GM18858 (cell line): ENCODE data around the gene PARPBP.
"Not testable (repeated sequence)": the region's sequence is repeated elsewhere in the genome, so short reads cannot be mapped to it uniquely, and the experiment has no call there.

Experiments
- ATAC-seq: cut with Tn5 transposase; IDR thresholded peaks from one replicate; pipeline ENCODE4 v1.9.1; 2021; ENCODE audit not compliant: unreplicated experiment

PARPBP gene

DNA sequence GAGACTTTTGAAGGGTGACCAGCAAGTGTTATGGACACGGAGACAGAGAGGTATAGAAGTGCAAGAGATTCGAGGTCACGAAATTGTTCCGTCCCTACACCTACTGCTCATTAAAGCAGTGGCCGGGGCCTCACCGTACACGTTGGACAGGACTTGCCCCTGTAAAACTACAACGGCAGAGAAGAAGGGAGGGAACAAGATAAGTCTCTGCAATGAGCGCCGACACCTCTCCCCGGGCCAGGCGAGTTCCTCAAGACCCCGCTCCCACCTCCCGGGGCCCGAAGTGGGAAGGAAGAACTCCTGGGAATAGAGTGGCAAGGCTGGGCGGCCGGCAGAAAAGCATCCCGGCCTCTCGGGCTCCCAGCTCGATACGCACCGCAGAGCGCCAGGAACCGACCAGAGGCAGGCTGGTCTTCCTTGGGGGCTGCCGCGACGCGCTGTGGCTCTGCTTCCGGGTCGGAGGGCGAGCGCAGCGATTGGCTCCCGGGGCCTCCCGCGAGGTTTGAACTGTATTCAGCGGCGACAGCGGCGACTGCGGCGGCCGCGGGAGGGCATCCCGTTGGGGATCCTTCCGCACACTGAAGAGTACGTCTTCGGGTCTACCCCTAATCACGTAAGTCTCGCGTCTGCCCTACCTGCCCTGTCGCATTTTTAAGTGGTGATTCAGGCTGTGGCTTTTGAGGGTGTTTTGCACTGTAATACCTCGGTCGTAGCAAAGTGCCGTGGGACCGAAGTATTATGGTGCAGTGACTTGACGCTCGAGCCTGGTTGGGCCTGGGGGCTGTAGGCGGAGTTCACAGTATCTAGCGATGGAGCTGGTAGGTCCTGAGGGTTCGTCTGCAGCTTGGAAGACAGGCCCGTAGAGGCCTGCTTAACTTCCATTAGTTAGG lies at the start of gene PARPBP, which contains the start of gene NUP37:
PARPBP (plus strand) TSS at position 510 of the 890 bp plus-strand sequence. CDS start 3,706 bp downstream, outside the sequence.
NUP37 (minus strand) TSS at position 441 of the 890 bp plus-strand sequence. CDS start 1,596 bp downstream, outside the sequence.
- ATAC-seq = peak; percentile 90

GRCh38 chr12:102072092-102072491 lies 47.9 kb upstream of the PARPBP start:
- ATAC-seq = not testable (repeated sequence)

GRCh38 chr12:102080842-102081241 lies 39.1 kb upstream of the PARPBP start:
- ATAC-seq = no peak

DNA sequence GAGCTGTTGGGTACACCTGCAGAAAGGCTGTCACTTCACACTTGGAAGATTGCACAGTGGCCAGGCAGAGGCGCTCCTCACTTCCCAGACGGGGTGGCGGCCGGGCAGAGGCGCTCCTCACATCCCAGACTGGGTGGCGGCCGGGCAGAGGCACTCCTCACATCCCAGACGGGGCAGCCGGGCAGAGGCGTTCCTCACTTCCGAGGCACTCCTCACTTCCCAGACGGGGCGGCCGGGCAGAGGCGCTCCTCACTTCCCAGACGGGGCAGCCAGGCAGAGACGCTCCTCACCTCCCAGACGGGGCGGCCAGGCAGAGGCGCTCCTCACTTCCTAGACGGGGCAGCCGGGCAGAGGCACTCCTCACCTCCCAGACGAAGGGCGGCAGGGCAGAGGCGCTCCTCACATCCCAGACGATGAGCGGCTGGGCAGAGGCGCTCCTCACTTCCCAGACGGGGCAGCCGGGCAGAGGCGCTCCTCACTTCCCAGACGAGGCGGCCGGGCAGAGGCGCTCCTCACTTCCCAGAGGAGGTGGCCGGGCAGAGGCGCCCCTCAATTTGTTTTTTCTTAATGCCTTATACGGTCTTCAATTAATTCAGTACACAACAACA lies 30.7 kb upstream of the PARPBP start:
- ATAC-seq = not testable (repeated sequence)

- no peak for ATAC-seq
Observed at GRCh38 chr12:102093319-102093718, 26.7 kb upstream of the PARPBP start.

DNA sequence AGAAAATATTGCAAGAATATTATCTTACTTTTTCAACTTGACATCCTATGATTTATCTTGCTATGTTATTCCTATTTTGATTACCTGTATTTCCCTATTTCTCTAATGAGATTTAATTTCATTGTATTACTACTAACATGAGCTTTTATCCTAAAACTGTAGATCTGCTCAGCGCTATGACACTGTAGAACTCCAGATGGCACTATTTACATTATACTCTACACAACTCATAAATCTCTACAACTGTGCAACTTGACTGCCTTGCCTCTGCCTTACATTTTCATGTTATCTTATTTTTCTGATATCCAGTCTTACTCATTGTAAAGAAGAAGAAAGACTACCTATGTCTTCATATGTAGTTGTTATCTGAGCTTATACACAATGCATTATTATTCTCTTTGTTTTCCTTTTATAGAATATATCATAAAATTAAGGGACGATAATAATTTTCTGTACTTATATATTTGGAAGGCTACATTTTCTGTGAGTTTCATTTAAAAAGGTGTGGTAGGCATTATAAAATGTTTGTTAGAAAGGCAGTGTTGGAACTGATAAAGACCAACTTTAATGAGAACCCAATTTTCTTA lies 24.2 kb upstream of the PARPBP start:
- ATAC-seq = peak; percentile 60

DNA sequence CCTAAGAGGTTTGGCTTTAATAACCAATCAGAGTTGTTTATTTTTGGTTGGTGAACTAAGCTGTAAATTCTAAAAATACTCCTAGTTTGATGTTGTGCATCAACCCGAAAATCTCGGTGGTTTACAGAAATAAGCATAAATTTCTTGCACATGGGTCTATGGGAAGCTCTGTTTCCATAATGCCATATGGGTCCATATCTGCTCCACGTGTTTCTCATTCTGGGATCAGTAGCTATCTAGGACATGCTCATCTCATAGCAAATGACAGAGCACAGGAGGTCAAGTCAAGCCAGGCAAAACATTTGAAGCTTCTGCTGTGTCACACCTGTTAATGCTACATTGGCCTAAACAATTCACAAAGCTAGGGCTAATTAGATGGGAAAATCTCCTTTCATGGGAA lies 23.1 kb upstream of the PARPBP start:
- no peak for ATAC-seq

DNA sequence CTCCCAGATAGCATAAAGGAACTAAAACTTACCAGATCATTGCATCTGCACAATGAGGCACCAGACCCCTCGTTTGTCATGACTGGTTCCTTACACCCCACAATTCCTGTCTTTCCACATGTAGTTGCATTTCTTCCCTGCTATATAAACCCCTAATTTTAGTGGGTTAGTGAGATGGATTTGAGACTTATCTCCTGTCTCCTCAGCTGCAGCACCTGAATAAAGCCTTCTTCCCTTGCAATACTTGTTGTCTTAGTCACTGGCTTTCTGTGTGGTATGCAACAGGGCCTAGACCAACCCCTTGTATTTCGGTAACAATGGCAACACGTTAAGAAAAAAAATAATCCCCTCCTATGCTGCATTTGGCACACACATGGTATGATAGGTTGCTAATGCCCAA lies 13.1 kb upstream of the PARPBP start:
- no peak for ATAC-seq

GRCh38 chr12:102107970-102108369 lies 12.0 kb upstream of the PARPBP start:
- ATAC-seq = no peak

GRCh38 chr12:102110782-102111181 lies 9.2 kb upstream of the PARPBP start:
- ATAC-seq = no peak

GRCh38 chr12:102114212-102114611 lies 5.8 kb upstream of the PARPBP start:
- no peak for ATAC-seq

- no peak for ATAC-seq
Observed at GRCh38 chr12:102116392-102116791, 3.6 kb upstream of the PARPBP start.

DNA sequence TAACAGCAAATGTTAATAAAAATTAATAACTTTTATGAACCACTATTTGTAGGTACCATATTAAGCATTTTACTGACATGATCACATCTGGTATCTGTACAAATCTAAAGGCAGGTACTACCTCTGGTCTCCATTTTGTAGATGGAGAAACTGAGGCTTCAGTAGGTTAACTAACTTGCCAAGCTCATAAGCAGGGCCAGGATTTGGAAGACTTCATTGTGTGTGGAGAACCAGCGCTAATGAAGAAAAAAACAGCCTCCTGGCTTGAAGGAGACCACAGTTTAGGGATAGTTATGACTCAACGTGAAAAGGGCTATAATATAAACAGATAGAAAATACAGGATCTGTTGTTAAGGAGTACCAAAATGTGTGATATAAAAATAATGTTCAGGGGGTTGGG lies 1.1 kb upstream of the PARPBP start:
- no peak for ATAC-seq

GRCh38 chr12:102120564-102120873 lies 536 bp downstream of the PARPBP start:
- no peak for ATAC-seq

DNA sequence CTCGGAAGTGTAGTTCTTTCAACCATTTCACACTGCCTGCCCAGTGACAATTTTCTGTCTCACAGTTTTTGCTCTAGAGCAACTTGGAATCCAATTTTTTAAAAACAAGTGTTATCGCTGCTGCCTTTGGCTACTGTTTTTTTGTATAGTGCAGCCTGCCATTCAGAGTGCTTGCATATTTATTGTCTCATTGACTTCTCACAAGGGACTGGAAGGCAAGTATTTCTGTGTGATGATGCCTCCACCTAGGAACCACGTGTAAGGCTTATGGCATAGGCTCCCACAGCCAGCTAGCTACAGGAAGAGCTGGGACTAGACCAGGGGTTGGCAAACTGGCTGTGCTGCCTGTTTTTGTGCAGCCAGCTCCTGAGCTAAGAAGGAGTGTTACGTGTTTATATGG lies 903 bp downstream of the PARPBP start:
- no peak for ATAC-seq

- ATAC-seq = not testable (repeated sequence)
Observed at GRCh38 chr12:102121328-102121727, 1.3 kb downstream of the PARPBP start.

GRCh38 chr12:102130720-102131119 lies 10.7 kb downstream of the PARPBP start:
- not testable (repeated sequence) for ATAC-seq

DNA sequence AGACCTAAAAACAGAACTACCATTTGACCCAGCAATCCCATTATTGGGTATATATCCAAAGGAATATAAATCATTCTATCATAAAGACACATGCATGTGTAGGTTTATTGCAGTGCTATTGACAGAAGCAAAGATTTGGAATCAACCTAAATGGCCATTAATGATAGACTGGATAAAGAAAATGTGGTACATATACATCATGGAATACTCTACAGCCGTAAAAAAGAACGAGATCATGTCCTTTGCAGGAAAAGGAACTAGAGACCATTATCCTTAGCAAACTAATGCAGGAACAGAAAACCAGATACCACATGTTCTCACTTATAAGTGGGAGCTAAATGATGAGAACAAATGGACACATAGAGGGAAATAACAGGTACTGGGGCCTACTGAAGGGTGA lies 11.5 kb downstream of the PARPBP start:
- ATAC-seq = not testable (repeated sequence)

GRCh38 chr12:102137619-102138018 lies 17.6 kb downstream of the PARPBP start:
- not testable (repeated sequence) for ATAC-seq

GRCh38 chr12:102142866-102143373 lies 22.9 kb downstream of the PARPBP start:
- ATAC-seq = not testable (repeated sequence)

- no peak for ATAC-seq
Observed at GRCh38 chr12:102144221-102144620, 24.2 kb downstream of the PARPBP start.
